Measurements from ENCODE around the gene MLLT3. TPM values are rescaled to one million over a fixed set of nuclear protein-coding genes. Genes with fewer than 3 reads are reported as not detected.
A peak's percentile ranks its signal among the peaks of the same experiment; 100 is the strongest.

MLLT3 gene
- total RNA-seq, 2 donors from 2014 or later: 13.1 to 22.0 TPM

DNA sequence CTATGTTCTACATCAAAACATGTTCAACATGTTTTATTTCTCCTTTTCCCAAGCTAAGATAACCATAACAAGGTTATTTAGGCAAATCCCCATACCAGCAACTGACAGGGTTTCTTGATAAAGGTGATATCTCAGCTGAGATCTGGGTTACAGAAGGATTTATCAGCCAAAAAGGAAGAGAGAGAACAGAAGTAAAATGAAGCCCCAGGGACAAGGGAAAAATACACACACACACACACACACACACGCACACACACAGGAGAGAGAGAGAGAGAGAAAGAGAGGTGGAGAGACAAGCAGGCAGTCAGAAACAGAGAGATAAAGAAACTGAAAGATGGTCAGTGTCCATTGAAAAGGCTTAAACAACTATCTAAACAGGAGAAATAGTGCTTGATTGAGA is 19.7 kb upstream of the MLLT3 start:
- no peak overlapping the region for H3K27ac ChIP-seq
- DNase-seq (ENCODE audit: low spot score): no peak
- TF ChIP-seq POLR2AphosphoS5 (IDR thresholded peaks at IDR 0.05) (no peak), POLR2A (IDR thresholded peaks at IDR 0.05) (no peak)
- TF ChIP-seq, protein P1, sequence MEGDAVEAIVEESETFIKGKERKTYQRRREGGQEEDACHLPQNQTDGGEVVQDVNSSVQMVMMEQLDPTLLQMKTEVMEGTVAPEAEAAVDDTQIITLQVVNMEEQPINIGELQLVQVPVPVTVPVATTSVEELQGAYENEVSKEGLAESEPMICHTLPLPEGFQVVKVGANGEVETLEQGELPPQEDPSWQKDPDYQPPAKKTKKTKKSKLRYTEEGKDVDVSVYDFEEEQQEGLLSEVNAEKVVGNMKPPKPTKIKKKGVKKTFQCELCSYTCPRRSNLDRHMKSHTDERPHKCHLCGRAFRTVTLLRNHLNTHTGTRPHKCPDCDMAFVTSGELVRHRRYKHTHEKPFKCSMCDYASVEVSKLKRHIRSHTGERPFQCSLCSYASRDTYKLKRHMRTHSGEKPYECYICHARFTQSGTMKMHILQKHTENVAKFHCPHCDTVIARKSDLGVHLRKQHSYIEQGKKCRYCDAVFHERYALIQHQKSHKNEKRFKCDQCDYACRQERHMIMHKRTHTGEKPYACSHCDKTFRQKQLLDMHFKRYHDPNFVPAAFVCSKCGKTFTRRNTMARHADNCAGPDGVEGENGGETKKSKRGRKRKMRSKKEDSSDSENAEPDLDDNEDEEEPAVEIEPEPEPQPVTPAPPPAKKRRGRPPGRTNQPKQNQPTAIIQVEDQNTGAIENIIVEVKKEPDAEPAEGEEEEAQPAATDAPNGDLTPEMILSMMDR (IDR thresholded peaks at IDR 0.05): no peak
- H3K4me3 ChIP-seq: no peak overlapping the region
- H3K4me1 ChIP-seq (replicated peaks): no peaks in the 10 kb centered on the region
- H3K9me3 ChIP-seq: no peaks in the 10 kb centered on the region
- intact Hi-C loops (cut with DNase I): no loop called here
- H3K27me3 ChIP-seq (replicated peaks; ENCODE audit: insufficient read depth): no peaks in the 10 kb centered on the region
- H3K36me3 ChIP-seq: no peaks in the 10 kb centered on the region
- WGBS: 50% methylated on average over 1 of the region's 1 CpG

DNA sequence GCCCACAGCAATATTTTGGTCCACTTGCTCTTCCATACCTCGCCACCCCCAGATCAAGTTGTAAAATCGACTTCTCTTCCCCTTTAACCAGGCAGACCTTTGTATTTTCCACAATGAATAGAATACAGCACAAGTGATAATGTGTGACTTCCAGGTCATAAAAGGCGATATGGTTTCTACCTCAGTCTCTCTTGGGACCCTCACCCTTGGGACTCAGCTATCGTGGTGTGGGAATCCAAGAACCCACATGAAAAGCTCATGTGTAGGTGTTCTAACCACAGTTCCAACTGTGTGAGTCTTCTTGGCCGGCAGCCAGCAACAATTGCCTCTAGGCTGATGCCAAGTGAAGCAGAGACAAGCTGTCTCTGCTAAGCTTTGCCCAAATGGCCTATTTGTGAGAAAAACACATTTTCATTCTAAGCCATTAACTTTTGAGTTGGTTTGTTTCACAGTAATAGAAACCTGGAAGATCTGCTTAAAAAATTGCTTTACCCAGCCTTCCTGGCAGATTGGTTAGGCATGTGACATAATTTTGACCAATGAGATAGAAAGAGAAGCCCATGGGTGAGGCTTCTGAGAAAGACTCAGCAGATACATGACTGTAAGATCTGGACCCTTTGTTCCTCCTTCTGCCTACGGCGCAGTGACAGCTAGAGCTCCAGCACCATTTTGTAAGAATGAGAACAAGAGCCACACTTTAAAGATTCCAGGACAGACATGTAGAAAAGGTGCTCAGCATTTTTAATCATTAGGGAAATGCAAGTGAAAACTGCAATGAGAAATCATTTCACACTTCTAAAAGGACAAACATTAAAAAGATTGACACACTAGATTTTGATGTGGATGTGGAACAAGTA is 18.3 kb upstream of the MLLT3 start:
- 65% methylated on average over 7 of the region's 7 CpGs for WGBS

GRCh38 chr9:20636888-20637440 is 14.7 kb upstream of the MLLT3 start:
- intact Hi-C loops (cut with DNase I): no loop called here
- Histone ChIP-seq H3K36me3 (no peaks in the 10 kb centered on the region), H3K27ac (no peak overlapping the region), H3K4me1 (replicated peaks) (no peaks in the 10 kb centered on the region), H3K27me3 (replicated peaks; ENCODE audit: insufficient read depth) (no peaks in the 10 kb centered on the region), H3K4me3 (no peak overlapping the region), H3K9me3 (no peaks in the 10 kb centered on the region)
- TF ChIP-seq, protein P1 (IDR thresholded peaks at IDR 0.05): no peak
- no peak for TF ChIP-seq POLR2A (IDR thresholded peaks at IDR 0.05)
- no peak for TF ChIP-seq POLR2AphosphoS5 (IDR thresholded peaks at IDR 0.05)
- 90% methylated on average over 3 of the region's 3 CpGs for WGBS
- DNase-seq (ENCODE audit: low spot score): no peak

More for the DNA sequence above, 18.3 kb upstream of the MLLT3 start:
- TF ChIP-seq POLR2AphosphoS5 (IDR thresholded peaks at IDR 0.05) (no peak), POLR2A (IDR thresholded peaks at IDR 0.05) (no peak)
- TF ChIP-seq, protein P1 (IDR thresholded peaks at IDR 0.05): no peak
- Histone ChIP-seq H3K27me3 (replicated peaks; ENCODE audit: insufficient read depth) (no peaks in the 10 kb centered on the region), H3K27ac (no peak overlapping the region), H3K36me3 (no peaks in the 10 kb centered on the region), H3K9me3 (no peaks in the 10 kb centered on the region), H3K4me1 (replicated peaks) (no peaks in the 10 kb centered on the region), H3K4me3 (no peak overlapping the region)
- peak; percentile 37 for DNase-seq (ENCODE audit: low spot score)
- intact Hi-C loops (cut with DNase I): no loop called here

DNA sequence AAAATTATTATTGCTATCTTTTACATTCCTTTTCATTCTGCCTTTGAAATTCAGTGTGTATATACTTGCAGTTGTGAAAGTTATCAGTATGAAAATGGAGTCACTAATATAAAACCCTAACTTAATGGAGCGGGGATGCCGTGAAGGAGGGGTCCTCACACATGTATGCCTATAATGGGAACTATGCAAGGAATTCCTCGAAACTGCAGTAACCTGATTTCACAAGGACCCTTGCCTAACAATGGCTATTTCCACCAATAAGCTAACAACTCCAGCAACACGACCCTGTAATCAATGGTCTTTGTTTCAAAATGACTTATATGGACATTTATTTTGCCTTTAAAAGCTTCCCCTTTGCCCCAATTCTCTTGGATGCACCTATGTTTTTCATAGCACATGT is 12.6 kb upstream of the MLLT3 start:
- Histone ChIP-seq H3K4me3 (no peak overlapping the region), H3K27ac (no peak overlapping the region), H3K9me3 (no peaks in the 10 kb centered on the region), H3K4me1 (replicated peaks) (no peaks in the 10 kb centered on the region), H3K27me3 (replicated peaks; ENCODE audit: insufficient read depth) (no peaks in the 10 kb centered on the region), H3K36me3 (no peaks in the 10 kb centered on the region)
- no peak for DNase-seq (ENCODE audit: low spot score)
- TF ChIP-seq POLR2AphosphoS5 (IDR thresholded peaks at IDR 0.05) (no peak), POLR2A (IDR thresholded peaks at IDR 0.05) (no peak)
- TF ChIP-seq, protein P1 (IDR thresholded peaks at IDR 0.05): no peak
- 72% methylated on average over 4 of the region's 4 CpGs for WGBS
- intact Hi-C loops (cut with DNase I): no loop called here

All from prostate gland (tissue), 2 donors.